Mucosa of gallbladder (tissue), 1 donor: ENCODE measurements around the gene TRMT11. TPM values are rescaled to one million over a fixed set of nuclear protein-coding genes. Genes with fewer than 3 reads are reported as not detected.
"Not testable (repeated sequence)": the region's sequence is repeated elsewhere in the genome, so short reads cannot be mapped to it uniquely, and the experiment has no call there.

Source experiments
- DNase-seq: peaks from one replicate; pipeline ENCODE4 v3.0.0-alpha.2; 2020; ENCODE audit warnings: low spot score
- total RNA-seq: library from RNA; stranded (reverse); gene quantifications from one replicate; pipeline ENCODE4 v1.2.1, GENCODE V29; 2021
- donor health status: DM: no; HTN: no; CAD: no.

Gene TRMT11
- total RNA-seq, result 18.0 TPM

- peak; percentile 89 for DNase-seq
Measured at GRCh38 chr6:125986301-125987025, at the start of gene TRMT11. Gene TRMT11 (plus strand): TSS chr6:125986540. CDS start chr6:125986551, 11 bp downstream.

- no peak for DNase-seq
Measured at GRCh38 chr6:125939026-125939425, 47.3 kb upstream of the TRMT11 start.

- no peak for DNase-seq
Measured at GRCh38 chr6:125939791-125940190, 46.5 kb upstream of the TRMT11 start.

- DNase-seq, result no peak
Measured at GRCh38 chr6:125940247-125941041, 45.9 kb upstream of the TRMT11 start.

- peak; percentile 58 for DNase-seq
Measured at GRCh38 chr6:125942672-125943527, 43.4 kb upstream of the TRMT11 start.

- DNase-seq, result no peak
Measured at GRCh38 chr6:125943528-125944433, 42.6 kb upstream of the TRMT11 start.

- DNase-seq, result peak; percentile 76
Measured at GRCh38 chr6:125944434-125944816, 41.9 kb upstream of the TRMT11 start.

GRCh38 chr6:125944896-125945295, 41.4 kb upstream of the TRMT11 start:
- no peak for DNase-seq

- no peak for DNase-seq
Measured at GRCh38 chr6:125945378-125946141, 40.8 kb upstream of the TRMT11 start.

GRCh38 chr6:125947615-125948014, 38.7 kb upstream of the TRMT11 start:
- DNase-seq, result peak; percentile 44

- DNase-seq, result no peak
Measured at GRCh38 chr6:125948455-125948854, 37.9 kb upstream of the TRMT11 start.

- no peak for DNase-seq
Measured at GRCh38 chr6:125949069-125949468, 37.3 kb upstream of the TRMT11 start.

- DNase-seq, result no peak
Measured at GRCh38 chr6:125950293-125950692, 36.0 kb upstream of the TRMT11 start.

GRCh38 chr6:125950716-125951115, 35.6 kb upstream of the TRMT11 start:
- DNase-seq, result not testable (repeated sequence)

- DNase-seq, result no peak
Measured at GRCh38 chr6:125951323-125951722, 35.0 kb upstream of the TRMT11 start.

GRCh38 chr6:125952764-125953501, 33.4 kb upstream of the TRMT11 start:
- DNase-seq, result no peak

- no peak for DNase-seq
Measured at GRCh38 chr6:125953502-125953875, 32.9 kb upstream of the TRMT11 start.

GRCh38 chr6:125954735-125955339, 31.5 kb upstream of the TRMT11 start:
- no peak for DNase-seq

- no peak for DNase-seq
Measured at GRCh38 chr6:125955973-125956372, 30.4 kb upstream of the TRMT11 start.
